Fibroblast of upper back skin (primary cell): ENCODE data around the gene SPAG9.

Experiments
- DNase-seq: peaks from one replicate; pipeline ENCODE4 v3.0.0-alpha.2; 2013

SPAG9 gene

GRCh38 chr17:50934161-50934560, 186.5 kb downstream of the SPAG9 start:
- no peak for DNase-seq

GRCh38 chr17:50931144-50931908, 189.3 kb downstream of the SPAG9 start:
- peak; percentile 75 for DNase-seq

DNA sequence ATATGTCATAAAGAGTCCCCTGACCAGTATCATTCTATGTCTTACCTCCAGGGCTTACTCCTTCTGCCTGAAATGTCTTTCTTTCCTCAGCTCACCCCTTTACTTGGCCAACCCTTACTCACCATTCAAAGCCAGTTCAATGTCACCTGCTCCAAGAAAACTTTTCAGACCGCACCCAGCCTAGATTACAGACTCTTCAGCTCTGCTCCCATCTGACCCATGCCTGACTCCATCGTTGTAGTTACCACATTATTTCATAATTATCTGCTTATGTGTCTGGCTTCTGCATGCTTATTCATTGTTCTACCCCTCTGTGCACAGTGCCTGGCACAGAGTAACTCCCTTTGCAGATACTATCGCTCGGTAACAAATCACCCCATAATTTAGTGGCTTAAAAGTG, 192.0 kb downstream of the SPAG9 start:
- no peak for DNase-seq

DNA sequence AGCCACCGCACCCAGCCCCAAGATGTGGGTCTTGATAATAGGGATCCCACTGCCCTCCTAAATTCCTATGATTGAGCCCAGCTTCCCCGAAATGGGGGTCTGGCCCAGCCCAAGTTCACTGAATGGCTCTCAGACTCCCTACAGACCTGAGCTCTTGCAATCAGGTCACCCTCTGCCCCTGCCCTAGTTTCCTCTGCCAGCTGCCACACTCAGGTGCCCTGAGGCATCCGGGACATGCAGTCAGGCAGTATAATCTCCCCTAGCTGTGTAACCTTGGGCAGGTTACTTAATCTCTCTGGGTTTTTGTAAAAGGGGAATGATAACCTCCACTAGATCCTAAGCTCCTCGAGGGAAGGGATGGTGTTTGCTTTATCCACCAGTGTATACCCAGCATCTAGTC, 193.4 kb downstream of the SPAG9 start:
- no peak for DNase-seq

GRCh38 chr17:50926523-50926922, 194.1 kb downstream of the SPAG9 start:
- DNase-seq = no peak

DNA sequence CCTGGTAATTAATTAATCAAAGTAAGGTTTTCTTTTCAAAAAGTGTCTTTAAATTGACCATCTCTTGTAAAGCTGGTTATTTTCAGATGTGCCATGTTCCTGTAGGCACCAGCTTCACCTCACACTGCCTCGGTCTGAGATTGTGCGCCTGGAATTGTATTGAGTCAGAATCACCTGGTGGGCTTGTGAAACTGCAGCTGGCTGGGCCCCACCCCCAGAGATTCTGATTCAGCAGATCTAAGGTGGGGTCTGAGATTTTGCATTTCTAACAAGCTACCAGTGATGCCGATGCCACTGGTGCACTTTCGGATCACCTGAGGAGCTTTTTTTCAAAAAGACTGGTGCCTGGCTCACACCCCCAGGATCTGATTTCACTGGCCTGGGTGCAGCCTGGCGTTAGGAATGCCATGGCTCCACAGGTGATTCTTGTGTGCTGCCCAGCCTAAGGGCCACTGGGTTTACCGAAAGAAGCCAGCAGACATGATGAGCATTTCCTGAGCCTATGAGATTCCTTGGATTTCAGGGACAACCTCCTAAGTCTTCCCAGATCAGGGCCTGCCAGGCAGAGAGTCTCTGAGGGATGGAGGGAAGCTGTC, 195.3 kb downstream of the SPAG9 start:
- DNase-seq = no peak

GRCh38 chr17:50924800-50925199, 195.9 kb downstream of the SPAG9 start:
- no peak for DNase-seq

DNA sequence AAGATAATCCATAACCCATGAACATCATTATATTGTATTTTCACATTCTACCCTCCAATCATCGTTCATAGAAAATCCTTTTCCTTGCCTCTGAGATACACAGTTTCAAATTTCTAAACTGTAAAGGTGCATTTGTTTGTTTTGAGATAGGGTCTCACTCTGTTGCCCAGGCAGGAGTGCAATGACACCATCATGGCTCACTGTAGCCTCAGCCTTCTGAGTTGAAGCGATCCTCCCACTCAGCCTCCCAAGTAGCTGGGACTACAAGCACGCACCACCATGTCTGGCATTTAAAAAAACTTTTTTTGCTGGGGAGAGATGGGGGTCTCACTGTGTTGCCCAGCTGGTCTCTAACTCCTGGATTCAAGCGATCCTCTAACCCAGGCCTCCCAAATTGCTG, 196.4 kb downstream of the SPAG9 start:
- DNase-seq = no peak

- no peak for DNase-seq
Measured at GRCh38 chr17:50923611-50924010, 197.1 kb downstream of the SPAG9 start.

GRCh38 chr17:50922721-50923405, 197.8 kb downstream of the SPAG9 start:
- no peak for DNase-seq

DNA sequence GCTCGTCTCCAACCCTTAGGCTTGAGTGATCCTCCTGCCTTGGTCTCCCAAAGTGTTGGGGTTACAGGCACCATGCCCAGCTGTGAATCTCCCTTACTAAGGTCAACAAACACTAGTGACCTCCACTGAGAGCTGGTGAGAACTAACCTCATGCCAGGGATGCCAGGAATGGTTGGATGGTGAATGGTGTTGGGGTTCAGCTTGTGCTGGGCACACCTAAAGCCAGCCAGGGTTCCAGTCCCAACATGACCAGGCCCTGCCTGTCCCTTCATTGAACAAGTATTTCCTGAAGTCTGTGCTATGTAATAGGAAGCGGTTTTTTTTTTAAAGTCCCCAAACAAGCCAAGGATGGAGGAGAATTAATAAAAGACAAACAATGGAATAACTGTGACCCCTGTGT, 198.6 kb downstream of the SPAG9 start:
- no peak for DNase-seq

DNA sequence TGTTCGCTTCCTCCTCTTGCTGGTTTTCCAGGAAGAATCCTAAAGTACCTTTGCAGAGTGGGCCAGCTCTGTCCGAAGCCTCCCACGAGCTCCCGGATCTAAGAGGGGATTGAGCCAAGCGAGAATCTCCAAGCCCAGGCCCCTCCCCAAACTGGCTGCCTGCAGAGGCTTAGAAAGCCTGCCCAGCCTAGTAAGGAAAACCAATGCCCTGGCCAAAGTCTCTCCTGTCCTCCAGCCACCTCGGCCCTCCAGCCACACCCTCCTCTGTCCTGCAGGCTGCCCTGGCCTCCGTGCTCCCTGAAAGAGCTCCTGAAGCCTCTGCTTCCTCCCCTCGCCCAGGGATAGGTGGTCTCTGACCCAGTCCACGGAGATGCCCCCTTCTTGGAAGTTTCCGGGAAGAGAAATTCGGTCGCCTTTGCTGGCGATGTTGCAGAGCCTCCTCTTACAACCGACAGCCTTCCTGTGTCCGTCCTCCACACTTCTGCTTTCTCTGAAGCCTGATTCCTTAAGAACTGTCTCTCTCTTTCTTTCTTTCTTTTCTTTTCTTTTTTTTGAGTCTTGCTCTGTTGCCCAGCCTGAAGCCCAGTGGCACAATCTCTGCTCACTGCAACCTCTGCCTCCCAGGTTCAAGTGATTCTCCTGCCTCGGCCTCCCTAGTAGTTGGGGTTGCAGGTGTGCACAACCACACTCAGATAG, 199.6 kb downstream of the SPAG9 start:
- no peak for DNase-seq

DNA sequence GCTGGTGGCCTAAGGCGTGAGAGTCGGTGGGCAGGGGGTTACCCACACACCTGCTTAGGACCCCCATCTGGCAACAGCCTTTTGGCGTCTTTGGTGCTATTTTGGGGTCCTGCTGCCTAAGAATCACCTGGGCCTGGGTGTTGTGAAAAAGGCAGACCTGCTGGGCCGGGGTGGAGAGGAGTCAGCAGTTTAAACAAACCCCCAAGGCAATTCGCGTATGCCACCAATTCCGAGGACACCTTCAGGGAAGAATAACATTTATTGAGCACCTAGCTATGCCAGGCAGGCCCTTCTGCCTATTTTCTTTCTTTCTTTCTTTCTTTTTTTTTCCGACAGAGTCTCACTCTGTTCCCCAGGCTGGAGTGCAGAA, 200.6 kb downstream of the SPAG9 start:
- DNase-seq = no peak

DNA sequence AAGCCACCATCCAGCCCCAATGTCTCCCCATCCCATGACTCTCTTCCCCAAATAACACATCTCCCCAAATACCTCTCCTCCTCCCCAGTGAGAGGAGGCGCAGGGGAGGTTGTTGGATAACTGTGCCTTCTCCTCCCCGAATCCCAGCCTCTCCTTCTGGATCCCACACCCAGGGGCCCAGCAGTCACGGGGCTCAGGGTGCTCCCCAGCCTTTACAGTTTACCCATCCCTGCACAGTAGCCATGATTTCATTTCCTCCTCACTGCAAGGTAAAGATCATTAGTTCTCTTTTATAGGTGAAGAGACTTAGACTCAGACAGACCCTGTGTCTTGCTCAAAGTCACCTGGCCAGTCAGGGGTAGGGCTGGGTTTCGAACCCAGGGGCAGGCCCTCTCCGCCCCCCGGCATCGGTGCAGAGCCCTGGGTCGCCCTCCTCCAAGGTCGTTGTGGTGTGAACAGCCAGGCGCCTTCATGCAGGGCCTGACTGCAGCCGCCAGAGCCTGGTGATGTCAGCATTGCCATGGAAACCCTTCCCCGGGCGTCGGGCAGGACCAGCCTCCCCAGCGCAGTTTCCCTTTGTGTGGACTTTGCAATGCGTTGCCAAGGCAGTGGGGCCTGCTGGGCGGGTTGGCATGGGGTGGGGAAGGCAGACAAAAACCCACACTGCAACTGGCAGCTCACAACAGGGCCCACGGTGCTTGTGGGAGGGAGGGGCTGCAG, 201.2 kb downstream of the SPAG9 start:
- DNase-seq = peak; percentile 78

DNA sequence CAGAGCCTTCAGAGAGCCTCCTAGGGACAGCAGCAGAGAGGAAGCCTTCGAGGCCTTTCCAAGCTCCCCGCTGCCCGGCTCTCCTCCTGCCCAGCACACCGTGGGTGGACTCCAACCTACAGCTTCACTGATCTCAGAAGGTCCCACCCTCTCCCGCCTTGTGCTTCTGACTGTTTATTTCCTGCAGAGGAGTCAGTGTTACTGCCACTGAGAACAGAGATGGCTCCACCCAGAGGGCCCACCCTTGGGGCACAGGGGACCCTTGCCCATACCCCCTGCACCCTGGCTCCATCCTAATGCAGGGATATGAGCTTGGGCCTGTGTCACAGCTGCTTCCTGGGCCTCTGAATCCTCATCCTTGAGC, 201.8 kb downstream of the SPAG9 start:
- no peak for DNase-seq

DNA sequence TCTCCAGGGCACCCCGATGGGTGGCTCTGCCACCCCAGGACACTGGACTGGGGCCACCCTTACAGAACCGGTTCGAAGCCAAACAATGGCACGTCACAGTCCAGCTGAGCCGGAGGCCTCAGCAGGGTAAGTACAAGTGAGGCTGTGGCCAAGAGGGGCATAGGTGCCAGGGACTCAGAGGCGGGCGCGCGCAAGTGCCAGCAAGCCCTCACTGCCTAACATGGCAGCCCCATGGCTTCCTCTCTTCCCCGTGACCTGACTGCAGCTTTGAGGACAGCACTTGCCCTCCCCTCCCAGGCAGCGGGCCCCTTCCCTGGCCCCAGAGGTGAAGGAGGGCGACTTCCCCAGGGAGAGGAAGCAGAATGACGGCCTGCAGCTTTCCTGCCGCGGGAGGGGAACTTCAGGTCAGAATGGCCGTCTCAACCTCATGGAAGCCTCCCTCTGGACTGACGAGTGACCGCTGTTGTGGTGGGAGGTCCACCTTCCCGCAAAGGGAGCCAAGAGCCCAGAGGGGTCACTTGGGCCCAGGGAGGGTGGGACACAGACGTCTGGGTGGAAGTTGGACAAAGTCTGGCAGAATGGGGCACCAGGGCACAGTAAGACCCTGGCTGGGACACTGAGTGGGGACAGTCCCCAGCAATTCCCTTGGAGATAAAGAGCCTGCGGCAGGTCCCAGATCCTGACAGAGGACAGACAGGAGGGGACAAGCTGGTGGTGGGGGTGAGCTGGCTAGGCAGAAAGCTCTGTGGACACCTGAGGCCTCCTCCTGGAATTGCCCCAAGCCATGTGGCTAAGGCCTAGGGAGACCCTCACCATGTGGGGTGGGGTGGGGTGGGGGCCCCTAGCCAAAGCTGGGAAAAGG, 202.4 kb downstream of the SPAG9 start:
- DNase-seq = no peak

GRCh38 chr17:50917418-50917743, 203.3 kb downstream of the SPAG9 start:
- no peak for DNase-seq

DNA sequence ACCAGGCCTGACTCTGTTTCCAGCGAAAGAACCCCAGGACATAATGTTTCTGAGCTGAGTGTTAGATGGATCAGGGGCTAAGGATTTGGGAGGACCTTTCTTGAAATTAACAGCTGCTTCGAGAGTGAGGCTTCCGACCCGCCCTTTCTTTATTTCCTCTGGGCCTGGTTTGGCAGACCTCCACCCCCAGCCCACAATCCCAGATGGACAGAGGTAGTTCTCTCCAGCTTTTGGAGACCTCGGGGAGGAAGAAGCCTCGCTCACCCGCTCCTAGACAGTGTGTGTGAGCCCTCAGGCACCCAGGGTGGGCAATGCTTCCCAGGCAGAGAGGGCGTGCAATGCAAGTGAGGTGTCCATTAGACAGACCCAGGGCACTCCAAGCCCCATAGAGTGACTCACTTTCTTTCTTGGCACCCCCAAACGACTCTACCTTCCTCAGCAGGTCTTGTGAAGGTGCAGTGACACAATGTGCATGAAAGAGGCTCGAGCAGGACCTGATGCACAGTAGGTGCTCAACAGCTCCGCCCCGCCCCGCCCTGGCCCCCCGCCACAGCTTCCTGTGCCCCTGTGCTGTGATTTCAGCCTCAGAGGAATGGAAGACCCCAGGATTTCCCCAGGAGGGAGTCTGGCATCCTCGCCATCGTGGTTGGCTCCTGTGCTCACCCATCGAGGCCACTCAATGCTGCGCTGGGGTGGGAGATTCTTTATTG, 203.8 kb downstream of the SPAG9 start:
- peak; percentile 17 for DNase-seq

- DNase-seq = peak; percentile 22
Measured at GRCh38 chr17:50916026-50916707, 204.5 kb downstream of the SPAG9 start.

GRCh38 chr17:50914505-50915063, 206.1 kb downstream of the SPAG9 start:
- DNase-seq = no peak

GRCh38 chr17:50913120-50913519, 207.5 kb downstream of the SPAG9 start:
- DNase-seq = no peak
